Caco-2 (cell line): ENCODE measurements around the gene CYTL1. TPM values are rescaled to one million over a fixed set of nuclear protein-coding genes. Genes with fewer than 3 reads are reported as not detected.
"Not testable (repeated sequence)": the region's sequence is repeated elsewhere in the genome, so short reads cannot be mapped to it uniquely, and the experiment has no call there.

ENCODE experiments used
- BruUV-seq: library from RNA; stranded (reverse); fragments of 400-500 nt; replicated peaks from 2 replicates; lab custom pipeline; 2021; lab: Mats Ljungman, UMichigan
- CTCF ChIA-PET: fragments of 300-600 bp; sonication (Branson Sonifier 250); formaldehyde crosslinking; loops from one replicate; lab custom pipeline; 2022; ENCODE audit warnings: antibody characterized with exemption; lab: Charles Lee
- POLR2A ChIA-PET: fragments of 300-600 bp; sonication (Branson Sonifier 250); formaldehyde crosslinking; loops from one replicate; lab custom pipeline; 2022; ENCODE audit warnings: antibody characterized with exemption; lab: Charles Lee
- DNase-seq, 2 experiments: peaks; one replicate each; pipeline versions ENCODE4 v3.0.0 to v3.0.0-alpha.2; 2020 to 2022
- H3K27me3 ChIP-seq: replicated peaks from 2 replicates; pipeline ENCODE4 v1.6.0; 2011; ENCODE audit warnings: low read length; ENCODE audit not compliant: control insufficient read depth, insufficient read depth
- H3K36me3 ChIP-seq: 2 replicates; pipeline ENCODE4 v1.5.1; 2011; ENCODE audit warnings: low read length; ENCODE audit not compliant: control insufficient read depth, insufficient read depth
- H3K4me1 ChIP-seq: fragments of 250-450 bp; sonication (Bioruptor Pico); 2 replicates; pipeline ENCODE4 v1.5.1; 2020; ENCODE audit warnings: mild to moderate bottlenecking
- H3K4me3 ChIP-seq: 2 replicates; pipeline ENCODE4 v1.5.1; 2011; ENCODE audit warnings: low read depth, mild to moderate bottlenecking, control low read depth, low read length
- H3K9me3 ChIP-seq: fragments of 250-450 bp; sonication (Bioruptor Pico); 2 replicates; pipeline ENCODE4 v1.5.1; 2020; ENCODE audit warnings: mild to moderate bottlenecking, moderate library complexity
- H3K27ac Mint-ChIP-seq: one replicate; pipeline ENCODE4 v1.8.0; 2022; ENCODE audit warnings: mixed read lengths; ENCODE audit not compliant: unreplicated experiment
- H3K27me3 Mint-ChIP-seq: one replicate; pipeline ENCODE4 v1.8.0; 2022; ENCODE audit warnings: mixed read lengths; ENCODE audit not compliant: insufficient read depth, unreplicated experiment
- H3K36me3 Mint-ChIP-seq: one replicate; pipeline ENCODE4 v1.8.0; 2022; ENCODE audit warnings: mild to moderate bottlenecking, mixed read lengths; ENCODE audit not compliant: insufficient read depth, unreplicated experiment
- H3K4me1 Mint-ChIP-seq: one replicate; pipeline ENCODE4 v1.8.0; 2022; ENCODE audit warnings: low read depth, mixed read lengths; ENCODE audit not compliant: unreplicated experiment
- H3K4me3 Mint-ChIP-seq: one replicate; pipeline ENCODE4 v1.8.0; 2022; ENCODE audit warnings: mild to moderate bottlenecking, moderate library complexity, mixed read lengths; ENCODE audit not compliant: unreplicated experiment
- H3K9me3 Mint-ChIP-seq: one replicate; pipeline ENCODE4 v1.8.0; 2022; ENCODE audit warnings: mixed read lengths; ENCODE audit not compliant: unreplicated experiment
- CTCF ChIP-seq, 2 experiments: fragments of 200-600 bp in 1 of 2; IDR thresholded peaks; 1 replicate in 1 of 2; 2 replicates in 1 of 2; pipeline versions ENCODE4 v1.5.1 to v1.8.0; 2011 to 2022; ENCODE audit warnings: antibody characterized with exemption in 1 of 2, control low read depth in 1 of 2, inconsistent platforms in 1 of 2, low read depth in 1 of 2, low read length in 1 of 2, mild to moderate bottlenecking in 1 of 2, moderate library complexity in 1 of 2; ENCODE audit not compliant: insufficient read depth in 1 of 2, severe bottlenecking in 1 of 2, unreplicated experiment in 1 of 2
- intact Hi-C: fragments of 100-400 bp; cut with micrococcal nuclease; formaldehyde crosslinking; loops from one replicate; pipeline ENCODE4 v1.10.0; 2022; ENCODE audit not compliant: unreplicated experiment
- total RNA-seq: library from RNA; stranded (reverse); gene quantifications from 2 replicates; pipeline ENCODE4 v1.2.3, GENCODE V29; 2022

CYTL1 gene
- total RNA-seq, 1 experiment from 2014 or later, result not detected

- ChIA-PET CTCF (interaction anchor here (0.6 to 0.9 kb wide), 2 partner anchors 26 to 133 kb away, joined by 3 read pairs; no protein-coding TSS in a partner anchor), POLR2A (no interaction called here)
- no peaks in the 10 kb centered on the region for H3K9me3 ChIP-seq
- intact Hi-C loops, result loop anchor here (1.0 kb wide), 1 partner anchor 26 kb away; no protein-coding TSS in a partner anchor
- H3K36me3 Mint-ChIP-seq, result no peaks in the 10 kb centered on the region
- no peak overlapping the region for H3K4me3 Mint-ChIP-seq
- TF ChIP-seq CTCF (IDR thresholded peaks at IDR 0.05; ENCODE audit: insufficient read depth in 1 of 2, low read depth in 1 of 2, low read length in 1 of 2, severe bottlenecking in 1 of 2, unreplicated experiment in 1 of 2), result no peak
- DNase-seq, result peak in 1 of 2 experiments; percentile 22
- H3K36me3 ChIP-seq, result no peaks in the 10 kb centered on the region
- no peak overlapping the region for H3K4me3 ChIP-seq
- H3K4me1 ChIP-seq, result no peaks in the 10 kb centered on the region
- peaks cover 22% of the 10 kb centered on the region for H3K9me3 Mint-ChIP-seq
- no TSS peak for BruUV-seq
- H3K27me3 Mint-ChIP-seq, result peaks cover 4% of the 10 kb centered on the region
- H3K4me1 Mint-ChIP-seq, result peaks cover 8% of the 10 kb centered on the region
- H3K27ac Mint-ChIP-seq, result peak overlapping the region; percentile 70
- no peaks in the 10 kb centered on the region for H3K27me3 ChIP-seq
Measured at GRCh38 chr4:5012244-5012898, 6.9 kb downstream of the CYTL1 start.

- H3K4me3 ChIP-seq, result no peak overlapping the region
- DNase-seq, result no peak
- ChIA-PET POLR2A (no interaction called here), CTCF (no interaction called here)
- TF ChIP-seq CTCF (IDR thresholded peaks at IDR 0.05; ENCODE audit: insufficient read depth in 1 of 2, low read depth in 1 of 2, low read length in 1 of 2, severe bottlenecking in 1 of 2, unreplicated experiment in 1 of 2), result no peak
- H3K27ac Mint-ChIP-seq, result no peak overlapping the region
- BruUV-seq, result no TSS peak
- H3K9me3 ChIP-seq, result no peaks in the 10 kb centered on the region
- H3K36me3 ChIP-seq, result no peaks in the 10 kb centered on the region
- no peaks in the 10 kb centered on the region for H3K27me3 ChIP-seq
- H3K9me3 Mint-ChIP-seq, result peaks cover 22% of the 10 kb centered on the region
- H3K36me3 Mint-ChIP-seq, result no peaks in the 10 kb centered on the region
- no peak overlapping the region for H3K4me3 Mint-ChIP-seq
- H3K27me3 Mint-ChIP-seq, result peaks cover 4% of the 10 kb centered on the region
- H3K4me1 ChIP-seq, result no peaks in the 10 kb centered on the region
- peaks cover 8% of the 10 kb centered on the region for H3K4me1 Mint-ChIP-seq
- intact Hi-C loops, result no loop called here
Measured at GRCh38 chr4:5010984-5011383, 8.3 kb downstream of the CYTL1 start.

GRCh38 chr4:5009796-5010195 is 9.5 kb downstream of the CYTL1 start:
- Histone ChIP-seq H3K27me3 (no peaks in the 10 kb centered on the region), H3K4me1 (no peaks in the 10 kb centered on the region), H3K4me3 (no peak overlapping the region), H3K36me3 (no peaks in the 10 kb centered on the region), H3K9me3 (no peaks in the 10 kb centered on the region)
- Mint-ChIP-seq H3K36me3 (no peaks in the 10 kb centered on the region), H3K4me3 (no peak overlapping the region), H3K4me1 (peaks cover 8% of the 10 kb centered on the region), H3K9me3 (peaks cover 22% of the 10 kb centered on the region), H3K27me3 (peaks cover 6% of the 10 kb centered on the region), H3K27ac (no peak overlapping the region)
- no peak for TF ChIP-seq CTCF (IDR thresholded peaks at IDR 0.05; ENCODE audit: insufficient read depth in 1 of 2, low read depth in 1 of 2, low read length in 1 of 2, severe bottlenecking in 1 of 2, unreplicated experiment in 1 of 2)
- no peak for DNase-seq
- intact Hi-C loops, result no loop called here
- BruUV-seq, result no TSS peak
- POLR2A ChIA-PET, result no interaction called here
- CTCF ChIA-PET, result no interaction called here

- POLR2A ChIA-PET, H3K4me3 Mint-ChIP-seq, CTCF ChIA-PET, H3K4me3 ChIP-seq, H3K27ac Mint-ChIP-seq, H3K27me3 ChIP-seq, H3K4me1 ChIP-seq, H3K4me1 Mint-ChIP-seq, DNase-seq, H3K36me3 ChIP-seq, H3K36me3 Mint-ChIP-seq, intact Hi-C loops, BruUV-seq, H3K9me3 ChIP-seq: not testable (repeated sequence)
- H3K9me3 Mint-ChIP-seq, result peaks cover 22% of the 10 kb centered on the region
- H3K27me3 Mint-ChIP-seq, result peaks cover 10% of the 10 kb centered on the region
Measured at GRCh38 chr4:5006932-5007331, 12.3 kb downstream of the CYTL1 start.
